Activated T-cell treated with anti-CD3 and anti-CD28 coated beads, Interleukin-2, amount 50 U/mL, for 24 hours (primary cell): ENCODE results near the gene ADCY5.

Experiments
- DNase-seq: peaks from one replicate; pipeline ENCODE4 v3.0.0-alpha.2; 2020
- H3K27ac Mint-ChIP-seq: 2 replicates; pipeline ENCODE4 v1.8.0; 2020; ENCODE audit warnings: mild to moderate bottlenecking, mixed read lengths
- H3K27me3 Mint-ChIP-seq: 2 replicates; pipeline ENCODE4 v1.8.0; 2020; ENCODE audit warnings: mixed read lengths
- H3K36me3 Mint-ChIP-seq: 2 replicates; pipeline ENCODE4 v1.8.0; 2020; ENCODE audit warnings: low read depth, mixed read lengths
- H3K4me1 Mint-ChIP-seq: 2 replicates; pipeline ENCODE4 v1.8.0; 2020; ENCODE audit warnings: low read depth, mixed read lengths
- H3K4me3 Mint-ChIP-seq: 2 replicates; pipeline ENCODE4 v1.8.0; 2020; ENCODE audit warnings: mild to moderate bottlenecking, moderate library complexity, mixed read lengths
- H3K9me3 Mint-ChIP-seq: 2 replicates; pipeline ENCODE4 v1.8.0; 2020; ENCODE audit warnings: mixed read lengths

The ADCY5 gene

DNA sequence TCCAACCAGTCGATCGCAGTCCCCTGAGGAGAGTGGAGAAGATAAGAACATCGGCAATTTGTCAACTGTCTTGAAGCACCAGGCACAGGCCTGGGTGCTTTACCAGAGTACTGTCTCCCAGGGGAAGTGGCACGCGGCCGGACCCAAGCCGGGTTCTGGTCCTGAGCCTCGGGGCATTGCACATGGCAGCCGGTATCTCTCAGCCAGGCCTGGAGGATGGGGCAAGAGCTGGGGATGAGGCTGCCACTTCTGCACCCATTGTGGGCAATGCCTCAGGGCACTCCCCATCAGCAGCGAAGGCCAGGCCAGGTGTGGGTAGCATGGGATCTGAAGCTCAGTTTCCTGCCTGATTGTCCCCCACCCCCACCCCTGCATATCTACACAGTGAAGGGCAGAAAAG lies 77.5 kb downstream of the ADCY5 start:
- H3K36me3 Mint-ChIP-seq = no peaks in the 10 kb centered on the region
- peaks cover 3% of the 10 kb centered on the region for H3K9me3 Mint-ChIP-seq

DNA sequence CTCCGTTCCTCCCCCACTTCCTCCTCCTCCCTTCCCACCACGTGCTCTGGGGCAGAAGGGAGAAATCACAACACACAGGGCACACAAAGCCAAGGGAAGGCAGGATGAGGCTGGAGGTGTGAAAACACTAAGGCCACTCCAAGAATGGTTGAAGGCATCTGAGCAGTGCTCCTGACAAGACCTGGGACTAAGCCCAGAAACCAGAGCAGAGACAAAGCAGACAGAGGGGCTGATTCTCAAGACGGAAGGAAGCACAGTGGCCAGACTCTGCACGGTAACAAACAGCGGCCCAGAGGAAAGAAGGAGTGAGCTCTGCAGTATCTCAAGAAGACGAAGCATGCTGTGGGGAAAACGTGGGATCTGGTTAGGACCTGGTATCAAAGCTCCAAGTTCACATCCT lies 78.1 kb downstream of the ADCY5 start:
- Mint-ChIP-seq H3K4me1 (no peaks in the 10 kb centered on the region), H3K9me3 (peaks cover 3% of the 10 kb centered on the region), H3K36me3 (no peaks in the 10 kb centered on the region), H3K4me3 (no peak overlapping the region), H3K27ac (no peak overlapping the region), H3K27me3 (no peaks in the 10 kb centered on the region)
- DNase-seq = no peak

More for the DNA sequence above, 77.5 kb downstream of the ADCY5 start:
- no peak for DNase-seq
- no peaks in the 10 kb centered on the region for H3K4me1 Mint-ChIP-seq
- no peaks in the 10 kb centered on the region for H3K27me3 Mint-ChIP-seq
- H3K27ac Mint-ChIP-seq = no peak overlapping the region
- H3K4me3 Mint-ChIP-seq = no peak overlapping the region

DNA sequence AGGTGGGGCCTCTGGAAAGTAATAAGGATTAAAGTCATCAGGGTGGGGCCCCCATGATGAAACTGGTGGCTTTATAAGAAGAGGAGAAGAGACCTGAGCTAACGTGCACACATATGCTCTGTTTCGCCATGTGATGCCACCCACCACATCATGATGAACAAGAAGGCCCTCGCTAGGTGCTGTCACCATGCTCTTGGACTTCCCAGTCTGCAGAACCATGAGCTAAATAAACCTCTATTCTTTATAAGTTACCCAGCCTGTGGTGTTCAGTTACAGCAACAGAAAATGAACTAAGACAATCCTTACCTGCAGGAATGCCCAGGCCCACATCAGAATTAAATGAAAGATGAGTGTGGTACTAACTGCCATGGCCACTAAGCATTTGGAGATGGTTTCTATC lies 79.8 kb downstream of the ADCY5 start:
- Mint-ChIP-seq H3K9me3 (peaks cover 3% of the 10 kb centered on the region), H3K36me3 (no peaks in the 10 kb centered on the region), H3K4me1 (no peaks in the 10 kb centered on the region), H3K4me3 (no peak overlapping the region), H3K27me3 (peaks cover 5% of the 10 kb centered on the region), H3K27ac (no peak overlapping the region)
- DNase-seq = no peak

DNA sequence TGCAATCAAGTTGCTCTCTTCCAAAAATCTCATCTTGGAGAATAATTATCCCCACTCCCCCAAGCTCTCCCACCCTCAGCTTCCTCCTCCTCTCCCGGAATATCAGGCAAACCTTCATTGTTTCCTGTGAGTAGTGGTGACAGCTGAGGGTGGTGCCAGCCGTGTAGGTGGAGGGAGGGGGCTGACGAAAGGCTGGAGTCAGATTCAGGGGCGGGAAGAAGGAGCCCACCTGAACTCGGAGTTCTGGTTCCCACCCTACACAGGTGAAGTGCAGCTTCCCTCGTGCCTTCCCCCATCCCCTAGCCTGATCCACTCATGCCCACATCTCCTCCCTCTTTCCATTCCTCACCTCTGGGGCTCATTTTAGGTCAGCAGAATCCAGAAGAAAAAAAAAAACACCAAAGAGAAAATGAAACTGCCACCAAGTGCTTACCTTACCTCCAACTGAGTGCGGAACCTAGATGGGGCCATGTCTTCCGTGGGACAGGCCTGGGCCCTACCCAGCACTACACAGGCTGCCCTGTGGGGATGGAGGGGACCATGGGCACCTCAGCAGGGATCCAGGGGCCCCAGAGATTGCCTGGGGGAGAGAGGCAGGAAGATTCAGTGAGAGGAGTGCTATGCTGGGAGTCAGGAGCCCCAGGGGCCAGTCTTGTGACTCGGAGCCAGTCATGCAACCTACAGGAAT lies 81.3 kb downstream of the ADCY5 start:
- Mint-ChIP-seq H3K4me3 (no peak overlapping the region), H3K4me1 (no peaks in the 10 kb centered on the region), H3K9me3 (peaks cover 3% of the 10 kb centered on the region), H3K36me3 (no peaks in the 10 kb centered on the region), H3K27ac (no peak overlapping the region), H3K27me3 (peaks cover 9% of the 10 kb centered on the region)
- DNase-seq = no peak

DNA sequence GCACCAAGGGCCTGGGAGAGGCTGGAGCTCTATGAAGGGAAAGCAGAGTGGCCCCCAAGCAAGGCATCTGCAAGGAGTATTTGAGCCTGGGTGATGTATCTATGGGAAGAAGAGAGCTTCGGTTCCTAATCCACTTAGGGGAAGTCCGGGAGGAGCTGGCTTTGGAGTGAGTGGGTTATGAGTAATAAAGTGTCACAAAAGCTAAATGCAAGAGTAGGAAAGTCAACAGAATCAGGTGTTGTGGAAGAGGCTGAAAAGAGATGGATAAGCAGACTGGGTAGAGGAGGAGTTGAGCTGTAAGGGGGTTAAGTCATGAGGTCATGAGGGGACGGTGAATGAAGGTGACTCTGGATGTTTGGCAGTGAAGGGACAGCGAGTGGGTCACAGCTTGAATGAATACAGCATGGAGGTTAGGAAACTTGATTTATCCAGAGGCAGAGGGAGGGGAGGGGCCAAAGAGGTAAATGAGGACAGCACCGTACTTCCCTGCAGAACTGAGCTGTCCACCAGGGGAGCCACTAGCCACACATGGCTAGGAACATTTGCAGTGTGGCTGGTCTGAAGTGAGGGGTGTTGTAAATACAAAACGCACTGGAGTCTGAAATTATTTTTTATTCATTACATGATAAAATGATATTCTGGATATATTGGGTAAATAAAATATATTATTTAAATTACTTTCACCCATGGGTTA lies 83.3 kb downstream of the ADCY5 start:
- peaks cover 3% of the 10 kb centered on the region for H3K9me3 Mint-ChIP-seq
- H3K27ac Mint-ChIP-seq = no peak overlapping the region
- DNase-seq = no peak
- no peaks in the 10 kb centered on the region for H3K36me3 Mint-ChIP-seq
- H3K4me3 Mint-ChIP-seq = no peak overlapping the region
- H3K27me3 Mint-ChIP-seq = peaks cover 16% of the 10 kb centered on the region
- no peaks in the 10 kb centered on the region for H3K4me1 Mint-ChIP-seq

DNA sequence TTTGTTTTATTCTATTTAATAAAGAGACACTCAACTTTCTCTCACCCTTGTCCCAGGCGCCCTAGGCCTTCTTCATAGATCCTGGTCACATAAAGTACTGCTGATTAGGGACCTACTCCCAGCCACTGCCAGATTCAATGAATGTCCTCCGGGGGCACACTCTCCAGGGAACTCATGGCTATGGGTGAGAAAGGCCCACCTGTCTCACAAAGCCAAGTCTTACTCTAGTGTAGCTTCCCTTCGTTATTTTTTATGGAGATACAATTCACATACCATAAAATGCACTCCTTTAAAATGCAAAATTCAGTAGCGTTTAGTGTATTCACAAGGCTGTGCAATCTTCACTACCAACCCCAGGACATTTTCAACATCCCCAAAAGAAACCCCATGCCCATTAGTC lies 87.8 kb downstream of the ADCY5 start:
- no peak overlapping the region for H3K27ac Mint-ChIP-seq
- no peak overlapping the region for H3K4me3 Mint-ChIP-seq
- H3K4me1 Mint-ChIP-seq = no peaks in the 10 kb centered on the region
- H3K9me3 Mint-ChIP-seq = no peaks in the 10 kb centered on the region
- H3K36me3 Mint-ChIP-seq = no peaks in the 10 kb centered on the region
- no peak for DNase-seq
- H3K27me3 Mint-ChIP-seq = peaks cover 31% of the 10 kb centered on the region

DNA sequence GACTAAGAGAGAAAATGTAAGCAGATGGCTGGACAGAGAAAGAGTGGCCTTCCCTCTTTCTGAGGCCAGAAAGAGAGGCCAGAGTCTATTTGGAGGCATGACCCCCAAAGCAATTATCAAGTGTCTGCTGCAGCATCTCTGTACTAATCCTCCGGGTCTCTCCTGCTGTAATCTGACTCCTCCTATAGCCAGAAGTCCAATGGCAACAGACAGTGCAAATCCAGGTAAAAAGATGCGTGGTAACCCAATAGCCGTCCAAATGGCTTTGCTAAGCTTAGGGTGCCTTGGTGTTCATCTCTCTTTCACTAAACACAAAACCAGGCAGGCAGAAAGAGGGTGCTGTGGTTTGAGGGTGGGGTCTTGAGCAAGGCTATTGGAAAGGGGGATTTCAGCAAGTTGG lies 91.6 kb downstream of the ADCY5 start:
- Mint-ChIP-seq H3K27me3 (peaks cover 31% of the 10 kb centered on the region), H3K4me1 (no peaks in the 10 kb centered on the region), H3K27ac (no peak overlapping the region), H3K36me3 (no peaks in the 10 kb centered on the region), H3K4me3 (no peak overlapping the region), H3K9me3 (no peaks in the 10 kb centered on the region)
- DNase-seq = no peak

DNA sequence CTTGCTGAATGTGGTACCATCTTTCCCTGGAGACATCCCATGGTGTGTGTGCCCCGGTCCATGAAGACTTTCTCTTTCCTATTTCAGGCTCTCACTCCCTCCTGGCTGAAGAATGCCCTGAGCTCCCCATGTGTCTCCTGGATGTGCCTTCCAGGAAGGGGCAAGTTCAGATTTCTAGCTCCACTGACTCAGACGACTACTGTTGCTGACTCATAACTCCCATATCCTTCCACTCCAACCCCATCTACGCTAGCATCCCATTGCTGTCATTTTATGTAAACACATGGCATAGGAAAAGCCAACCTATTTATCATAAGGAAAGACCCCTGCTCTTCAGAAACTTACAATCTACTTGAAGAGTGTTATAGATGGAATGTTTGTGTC lies 95.0 kb downstream of the ADCY5 start:
- H3K36me3 Mint-ChIP-seq = no peaks in the 10 kb centered on the region
- no peaks in the 10 kb centered on the region for H3K9me3 Mint-ChIP-seq
- H3K4me1 Mint-ChIP-seq = peaks cover 3% of the 10 kb centered on the region
- H3K27me3 Mint-ChIP-seq = peaks cover 45% of the 10 kb centered on the region
- no peak overlapping the region for H3K4me3 Mint-ChIP-seq
- DNase-seq = no peak
- H3K27ac Mint-ChIP-seq = no peak overlapping the region

DNA sequence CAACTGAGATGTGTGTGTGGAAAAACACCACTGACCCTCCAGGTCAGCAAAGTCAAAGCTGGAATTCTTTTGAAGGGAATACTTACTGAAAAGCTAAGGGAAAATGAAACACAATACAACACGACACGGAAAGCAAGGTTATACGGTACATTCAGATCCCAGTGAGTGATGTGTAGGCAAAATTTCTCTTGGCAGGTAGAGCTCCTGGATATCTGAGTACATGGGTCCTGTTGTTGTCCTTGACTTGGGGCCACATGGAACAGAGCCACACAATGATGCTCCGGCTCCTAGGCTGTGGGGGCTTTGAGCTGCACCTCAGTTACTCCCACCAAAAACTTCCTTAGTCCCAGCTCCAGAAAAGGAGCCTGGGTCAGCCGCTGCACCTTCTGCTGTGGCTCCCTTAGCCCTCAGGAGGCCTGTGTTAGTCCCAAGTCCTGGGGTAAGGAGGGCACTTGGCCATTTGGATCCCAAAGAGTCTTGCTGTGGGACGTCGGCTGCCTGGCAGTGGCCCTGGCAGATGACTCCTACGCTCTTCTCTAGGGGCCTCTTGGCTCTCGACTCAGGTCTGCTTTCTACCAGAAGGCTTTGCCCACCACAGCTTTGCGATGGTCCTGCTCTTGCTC lies 95.6 kb downstream of the ADCY5 start:
- H3K4me3 Mint-ChIP-seq = no peak overlapping the region
- peaks cover 50% of the 10 kb centered on the region for H3K27me3 Mint-ChIP-seq
- no peaks in the 10 kb centered on the region for H3K36me3 Mint-ChIP-seq
- no peak overlapping the region for H3K27ac Mint-ChIP-seq
- H3K9me3 Mint-ChIP-seq = no peaks in the 10 kb centered on the region
- DNase-seq = no peak
- H3K4me1 Mint-ChIP-seq = peaks cover 3% of the 10 kb centered on the region

DNA sequence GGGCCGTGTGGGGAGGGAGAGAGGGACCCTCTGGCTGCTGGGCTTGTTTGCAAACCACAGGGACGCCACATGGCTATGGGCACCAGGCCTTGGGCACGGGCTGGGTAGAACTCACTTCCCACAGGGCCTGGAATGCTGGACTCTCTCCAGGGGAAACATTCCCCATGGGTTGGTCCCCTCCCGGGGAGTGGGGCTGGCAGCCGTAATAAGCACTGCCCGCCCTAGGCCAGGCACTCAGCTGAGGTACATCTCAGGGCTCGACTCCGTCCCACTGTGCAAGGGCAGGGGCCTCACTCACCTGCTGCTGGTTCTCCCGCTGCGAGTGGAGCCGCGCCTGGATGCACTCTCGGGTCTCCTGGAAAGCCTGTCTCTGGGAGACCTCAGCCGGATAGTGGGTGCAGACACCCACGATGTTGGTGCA lies 96.7 kb downstream of the ADCY5 start:
- DNase-seq = no peak
- peaks cover 3% of the 10 kb centered on the region for H3K4me1 Mint-ChIP-seq
- H3K9me3 Mint-ChIP-seq = no peaks in the 10 kb centered on the region
- H3K4me3 Mint-ChIP-seq = no peak overlapping the region
- no peak overlapping the region for H3K27ac Mint-ChIP-seq
- H3K36me3 Mint-ChIP-seq = no peaks in the 10 kb centered on the region
- peaks cover 54% of the 10 kb centered on the region for H3K27me3 Mint-ChIP-seq

DNA sequence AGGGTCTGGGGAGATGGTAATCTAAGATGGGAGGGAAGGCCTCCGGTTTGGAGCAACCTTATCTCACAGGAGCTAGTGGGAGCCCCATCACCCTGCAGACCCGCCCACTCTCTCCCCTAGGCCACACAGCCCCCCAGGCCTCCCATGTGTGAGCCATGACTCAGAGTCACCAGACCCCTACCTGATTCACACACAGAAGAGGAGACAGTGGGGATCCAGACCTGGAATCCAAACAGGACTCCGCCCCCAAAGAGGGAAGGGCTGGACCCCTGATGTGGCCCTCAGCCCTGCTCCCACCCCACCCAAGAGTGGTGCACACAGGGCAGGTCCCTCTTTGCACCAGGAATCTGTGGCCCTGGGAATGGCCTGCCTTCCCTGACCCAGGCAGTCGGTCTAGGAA lies 97.4 kb downstream of the ADCY5 start:
- H3K27me3 Mint-ChIP-seq = peaks cover 51% of the 10 kb centered on the region
- H3K27ac Mint-ChIP-seq = no peak overlapping the region
- no peaks in the 10 kb centered on the region for H3K36me3 Mint-ChIP-seq
- H3K4me3 Mint-ChIP-seq = no peak overlapping the region
- no peak for DNase-seq
- H3K4me1 Mint-ChIP-seq = peaks cover 3% of the 10 kb centered on the region
- no peaks in the 10 kb centered on the region for H3K9me3 Mint-ChIP-seq

DNA sequence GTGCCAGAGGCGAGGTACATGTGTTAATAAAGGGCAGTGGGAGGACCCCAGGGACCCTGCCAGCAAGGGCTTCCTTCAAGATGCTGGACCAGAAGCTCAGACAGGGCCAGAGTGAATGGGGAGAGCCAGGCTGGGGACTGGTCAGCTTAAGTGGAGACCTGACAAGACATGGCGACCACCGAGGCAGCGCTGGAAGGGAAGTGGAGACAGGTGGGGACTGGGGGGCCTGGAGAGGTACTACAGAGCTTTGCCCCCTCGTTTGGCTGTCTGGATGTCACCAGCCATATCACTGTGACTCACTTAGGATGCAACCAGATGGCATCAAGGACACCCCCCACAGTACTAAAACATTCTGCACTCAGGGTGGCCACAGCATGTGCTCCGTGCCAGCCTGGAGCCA lies 97.9 kb downstream of the ADCY5 start:
- Mint-ChIP-seq H3K9me3 (no peaks in the 10 kb centered on the region), H3K27me3 (peaks cover 51% of the 10 kb centered on the region), H3K4me1 (peaks cover 3% of the 10 kb centered on the region), H3K27ac (no peak overlapping the region), H3K36me3 (no peaks in the 10 kb centered on the region), H3K4me3 (no peak overlapping the region)
- DNase-seq = no peak

DNA sequence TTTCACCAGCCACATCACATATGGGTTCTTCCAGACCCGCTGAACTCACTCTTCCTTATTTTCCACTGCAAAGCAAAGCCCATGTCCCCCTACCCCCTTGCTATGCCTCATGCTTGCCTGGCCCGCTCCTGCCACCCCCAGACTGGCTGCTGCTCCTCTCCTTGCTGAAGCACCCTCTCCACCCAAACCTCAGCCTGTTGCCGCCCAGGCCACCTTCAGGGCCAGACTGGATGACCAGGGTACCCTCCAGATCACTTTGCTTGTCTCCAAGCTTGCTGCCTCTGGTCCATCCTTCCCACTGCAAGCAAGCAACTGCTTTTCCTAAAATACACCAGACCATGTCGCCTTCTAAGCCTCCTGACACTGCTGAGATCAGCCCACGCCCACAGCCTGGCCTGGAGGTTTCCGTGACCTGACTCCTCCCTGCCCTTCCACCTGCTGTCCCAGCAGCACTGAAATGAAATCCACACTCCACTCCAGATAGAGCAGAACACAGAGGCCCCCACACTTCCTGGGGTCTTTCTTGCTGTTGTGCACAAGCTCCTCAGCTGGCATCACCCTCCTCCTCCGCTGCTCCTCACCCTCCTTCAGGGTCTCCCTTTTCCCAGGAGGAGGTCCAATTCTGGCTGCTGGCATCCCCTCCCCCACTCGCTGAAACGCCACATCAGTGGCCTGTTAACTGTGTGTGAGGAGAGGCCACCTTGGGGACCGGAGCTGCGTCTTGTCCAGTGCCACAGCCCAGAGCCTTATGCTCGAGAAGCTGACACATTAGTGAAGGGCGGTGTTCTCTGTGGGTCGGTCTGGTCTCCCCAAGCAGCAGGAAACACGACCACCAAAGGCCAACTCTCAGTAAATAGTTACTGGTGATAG lies 99.1 kb downstream of the ADCY5 start:
- no peak for DNase-seq
- Mint-ChIP-seq H3K36me3 (no peaks in the 10 kb centered on the region), H3K27me3 (peaks cover 48% of the 10 kb centered on the region), H3K9me3 (no peaks in the 10 kb centered on the region), H3K4me1 (peaks cover 3% of the 10 kb centered on the region), H3K4me3 (no peak overlapping the region), H3K27ac (no peak overlapping the region)

DNA sequence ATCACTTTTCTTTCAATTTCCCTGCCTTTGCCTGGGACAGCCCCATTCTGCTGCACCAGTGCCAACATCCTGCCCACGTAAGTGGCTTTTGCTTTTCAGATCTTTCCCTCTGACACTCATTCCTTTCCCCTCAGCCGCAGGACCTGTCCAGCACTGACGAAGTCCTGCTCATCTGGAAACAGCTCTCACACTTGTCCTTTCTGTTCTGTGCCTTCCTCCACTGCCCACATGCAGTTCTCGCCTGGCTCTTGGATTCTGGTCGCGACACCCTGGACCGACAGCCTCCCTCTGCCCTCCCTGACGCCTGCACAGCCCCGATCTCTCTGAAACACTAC lies 99.7 kb downstream of the ADCY5 start:
- H3K4me3 Mint-ChIP-seq = no peak overlapping the region

More for the DNA sequence above, 99.7 kb downstream of the ADCY5 start:
- Mint-ChIP-seq H3K9me3 (no peaks in the 10 kb centered on the region), H3K36me3 (no peaks in the 10 kb centered on the region), H3K27ac (no peak overlapping the region), H3K4me1 (peaks cover 3% of the 10 kb centered on the region), H3K27me3 (peaks cover 44% of the 10 kb centered on the region)
- no peak for DNase-seq
